Muscle of arm (tissue), 12 donors: Measurements from ENCODE around the gene LBR. TPM values are rescaled to one million over a fixed set of nuclear protein-coding genes. Genes with fewer than 3 reads are reported as not detected.
"Not testable (repeated sequence)": the region's sequence is repeated elsewhere in the genome, so short reads cannot be mapped to it uniquely, and the experiment has no call there.

Experiments used
- DNase-seq: peaks from one replicate; pipeline ENCODE4 v3.0.0-alpha.2; 2013
- polyA plus RNA-seq, 12 donors: library from polyadenylated mRNA; unstranded; fragments of 120-200 nt; gene quantifications; one replicate each; pipeline ENCODE4 v1.2.1, GENCODE V29; 2013; ENCODE audit not compliant: insufficient read length in 12 of 12

LBR gene
- polyA plus RNA-seq, 12 donors: 30.1 to 68.3 (median 49.8) TPM; not detected in 1

DNA sequence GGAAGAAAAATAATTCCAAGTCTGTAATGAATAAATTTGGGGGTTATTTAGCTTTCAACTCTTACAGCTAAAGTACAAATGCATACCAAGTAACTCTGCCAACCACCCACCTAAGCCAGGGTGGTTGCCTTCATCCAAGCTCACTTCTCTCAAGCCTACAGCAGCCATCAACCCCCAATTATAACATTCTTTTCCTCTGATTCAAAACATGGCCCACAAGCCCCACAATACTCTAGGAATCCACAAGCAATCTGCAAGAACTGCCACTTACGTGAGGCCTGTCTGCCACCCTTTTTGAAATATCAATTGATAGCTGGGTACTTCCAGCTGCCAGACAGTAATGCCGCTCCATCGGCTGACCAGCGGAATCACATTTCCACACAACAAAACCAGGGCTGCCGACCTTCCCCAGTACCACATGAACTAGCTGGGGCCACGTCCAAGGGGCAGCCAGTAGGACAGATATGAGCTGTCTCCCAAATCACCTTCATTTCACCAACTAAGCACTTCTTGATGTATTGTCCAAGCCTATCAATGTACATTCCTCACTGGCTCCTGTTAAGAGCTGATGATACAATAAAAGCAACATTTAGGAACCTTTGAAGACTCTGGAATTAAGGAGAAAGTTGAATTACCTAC is 3.2 kb downstream of the LBR start:
- DNase-seq: no peak

- no peak for DNase-seq
Observed at GRCh38 chr1:225423518-225423855, 4.4 kb downstream of the LBR start.

GRCh38 chr1:225422795-225423517 is 4.9 kb downstream of the LBR start:
- DNase-seq: no peak

DNA sequence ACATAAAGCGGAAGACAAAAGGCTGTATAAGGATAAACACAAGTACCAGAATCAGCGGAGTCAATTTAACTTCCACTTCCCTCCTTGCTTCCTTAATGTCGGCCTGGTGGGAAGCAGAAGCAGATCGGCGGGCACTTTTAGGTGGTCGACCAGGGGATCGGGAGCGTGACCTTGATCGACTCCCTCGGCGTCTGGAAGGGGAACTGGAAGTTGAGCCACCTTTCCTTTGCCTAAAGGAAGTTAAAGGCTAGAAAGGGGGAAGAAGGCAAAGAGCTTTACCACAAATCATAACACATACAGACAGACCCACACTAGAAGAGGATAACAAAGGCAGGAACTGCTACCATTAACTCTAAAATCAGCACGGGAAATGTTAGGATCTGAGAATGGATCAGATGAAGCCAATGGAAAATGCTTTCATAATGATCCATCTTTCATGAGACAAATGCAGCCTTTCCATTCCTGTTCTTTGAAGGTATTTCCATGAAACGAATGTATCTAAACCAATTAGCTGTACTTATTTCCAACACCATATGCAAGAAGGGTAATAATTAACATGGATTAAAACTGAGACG is 5.7 kb downstream of the LBR start:
- DNase-seq: no peak

- no peak for DNase-seq
Observed at GRCh38 chr1:225418598-225418997, 9.2 kb downstream of the LBR start.

- DNase-seq: no peak
Observed at GRCh38 chr1:225418059-225418458, 9.8 kb downstream of the LBR start.

- no peak for DNase-seq
Observed at GRCh38 chr1:225415967-225416745, 11.7 kb downstream of the LBR start.

DNA sequence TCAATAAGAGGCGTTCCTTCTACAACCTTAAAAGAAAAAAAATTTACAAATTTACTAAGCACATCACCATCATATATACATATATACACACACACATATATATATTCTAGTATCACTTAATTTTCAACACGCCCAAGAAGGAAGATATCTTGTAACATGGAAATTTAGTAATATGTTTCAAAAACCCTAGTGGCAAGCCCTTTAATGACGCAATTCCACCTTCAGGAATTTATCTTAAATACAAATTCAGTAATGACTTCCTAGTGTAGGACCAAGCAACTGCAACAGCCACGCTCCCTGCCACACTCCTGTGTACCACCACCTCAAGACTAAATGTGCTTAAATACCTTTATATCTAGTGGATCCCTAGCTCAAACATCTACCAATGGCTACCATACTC is 12.5 kb downstream of the LBR start:
- DNase-seq: no peak

DNA sequence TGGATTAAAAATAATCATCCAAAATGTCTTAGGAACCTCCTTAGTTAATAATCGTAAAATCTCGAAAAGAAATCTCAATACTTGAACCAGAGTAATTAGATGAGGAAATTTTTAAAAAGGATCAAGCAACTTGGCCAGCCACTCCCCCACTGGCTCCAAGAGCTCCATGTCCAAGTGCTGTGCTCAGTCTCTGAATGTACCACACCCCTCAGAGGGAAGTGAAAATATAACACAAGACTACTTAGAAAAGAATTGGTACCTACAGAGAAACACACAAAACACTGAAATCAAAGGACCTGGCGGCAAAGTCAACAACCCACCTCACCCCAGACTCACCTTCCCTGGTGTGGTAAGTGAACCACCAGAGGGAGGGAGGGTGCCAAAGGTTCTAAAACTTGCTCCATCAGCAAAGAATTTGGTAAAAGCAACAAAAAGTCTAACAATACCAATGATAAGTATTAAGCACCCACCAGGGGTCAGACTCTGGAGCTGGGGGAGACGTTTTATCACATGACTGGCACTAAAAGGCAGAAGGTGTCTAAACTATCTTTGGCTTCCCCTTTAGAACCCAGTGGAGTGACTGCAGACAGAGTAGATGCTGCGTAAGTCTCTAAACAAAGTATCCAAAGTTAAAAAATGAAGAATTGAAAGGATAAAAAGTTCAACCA is 14.0 kb downstream of the LBR start:
- no peak for DNase-seq

DNA sequence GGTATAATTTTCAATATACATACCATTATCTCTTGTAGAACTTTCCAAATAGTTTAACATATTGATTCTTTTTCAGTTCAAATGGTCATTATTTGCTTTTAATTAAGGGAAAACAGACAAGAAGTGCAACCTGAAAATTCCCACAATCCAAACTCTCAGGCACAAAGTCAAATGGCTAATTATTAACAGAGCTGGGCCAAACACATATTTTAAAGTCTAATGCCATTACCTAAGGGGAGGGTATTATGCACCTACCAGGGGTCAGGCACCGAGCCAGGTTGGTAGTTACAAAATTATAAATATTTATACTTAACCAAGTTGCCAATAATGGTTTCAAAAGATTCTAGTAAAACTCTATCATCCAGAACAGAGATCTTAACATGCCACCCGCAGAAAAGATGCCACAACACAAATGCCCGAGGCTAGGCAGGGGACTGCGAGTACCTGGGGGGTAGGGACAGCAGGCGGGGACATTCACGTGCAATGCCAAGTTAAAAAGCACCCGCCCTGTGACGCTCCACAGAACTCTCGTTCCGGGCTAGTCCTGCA is 15.0 kb downstream of the LBR start:
- DNase-seq: no peak

- DNase-seq: no peak
Observed at GRCh38 chr1:225412321-225412720, 15.5 kb downstream of the LBR start.

DNA sequence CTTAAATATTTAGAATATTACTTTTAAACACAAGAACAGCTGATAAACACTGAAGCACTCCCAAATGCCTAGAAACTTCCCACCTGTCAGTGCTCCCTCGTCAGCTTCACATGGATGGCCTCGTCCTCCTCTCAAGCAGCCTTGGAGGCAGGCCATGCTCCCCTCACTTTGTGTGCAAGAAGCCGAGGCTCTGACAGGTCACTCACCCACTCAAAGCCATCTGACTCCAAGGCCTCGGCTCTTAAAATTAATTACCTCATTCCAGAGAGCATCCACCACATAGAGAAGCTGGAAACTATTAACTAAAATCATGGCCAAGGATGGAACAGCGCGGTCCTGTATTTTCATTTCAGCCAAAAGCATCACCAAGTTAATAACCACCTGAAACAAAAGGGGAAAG is 17.8 kb downstream of the LBR start:
- no peak for DNase-seq

DNA sequence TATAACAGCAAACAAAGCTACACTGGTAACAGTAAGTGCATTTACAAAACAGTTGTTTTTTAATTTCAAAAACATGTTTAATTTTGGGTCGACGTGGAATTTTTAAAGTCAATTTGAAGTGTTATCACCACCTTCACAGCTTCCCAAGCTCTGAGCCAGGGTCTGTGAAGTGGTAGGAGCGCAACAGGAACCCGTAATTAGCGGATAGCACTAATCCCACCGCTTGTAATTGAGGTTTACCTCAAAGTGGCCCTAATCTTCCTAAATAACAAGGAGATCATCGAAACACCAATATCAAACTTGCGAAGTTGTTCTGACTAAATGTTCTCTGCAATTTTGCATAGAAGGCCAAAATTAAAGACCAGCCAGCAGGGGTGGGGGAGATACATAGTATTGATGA is 18.8 kb downstream of the LBR start:
- no peak for DNase-seq

- DNase-seq: no peak
Observed at GRCh38 chr1:225408249-225408648, 19.6 kb downstream of the LBR start.

DNA sequence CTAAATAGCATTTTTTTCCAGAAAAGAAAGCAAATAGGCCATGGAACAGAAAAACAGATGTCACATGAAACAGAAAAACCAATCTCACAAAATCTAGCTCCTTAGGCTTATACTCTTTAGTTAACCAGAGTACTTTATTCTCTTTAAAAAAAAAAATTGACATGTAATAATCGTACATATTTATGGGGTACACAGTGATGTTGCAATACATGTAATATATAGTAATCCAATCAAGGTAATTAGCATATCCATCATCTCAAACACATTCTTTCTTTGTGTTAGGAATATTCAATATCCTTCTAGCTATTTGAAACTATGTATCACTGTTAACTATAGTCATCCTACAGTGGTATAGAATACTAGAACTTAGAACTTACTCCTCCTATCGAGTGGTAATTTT is 20.1 kb downstream of the LBR start:
- no peak for DNase-seq

DNA sequence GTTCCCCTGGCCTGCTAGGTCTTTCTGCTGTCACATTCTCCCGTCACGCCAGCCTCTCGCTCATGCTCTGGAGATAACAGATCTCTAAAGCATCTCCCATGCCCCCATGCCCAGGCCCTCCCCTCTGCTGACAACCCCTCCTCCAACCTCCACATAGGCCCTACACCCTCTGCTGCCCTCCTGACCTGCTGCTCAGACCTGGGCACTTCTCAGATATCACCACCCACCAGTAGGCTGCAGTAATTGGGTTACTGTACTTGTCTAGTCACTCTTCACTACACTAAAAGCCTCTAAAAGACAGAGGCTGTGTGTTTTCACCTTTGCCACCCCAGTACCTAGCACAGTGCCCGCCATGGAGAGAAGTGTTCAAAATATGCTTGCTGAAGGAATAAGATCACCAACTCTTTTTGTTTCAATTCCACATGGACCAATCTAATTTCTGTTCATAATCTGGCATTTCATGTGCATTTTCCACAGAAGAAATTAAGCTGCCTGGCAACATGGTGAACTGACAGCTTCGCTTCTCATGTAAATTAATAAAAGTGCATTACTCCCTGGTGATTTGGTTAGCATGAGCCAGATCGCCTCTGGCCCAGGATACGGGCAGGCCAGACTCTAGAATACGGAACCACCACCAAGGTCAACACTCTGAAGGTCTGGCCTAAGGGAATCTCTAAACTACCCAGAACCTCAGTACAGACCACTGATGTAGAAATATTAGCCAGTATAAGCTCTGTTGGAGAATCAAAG is 20.7 kb downstream of the LBR start:
- DNase-seq: no peak

DNA sequence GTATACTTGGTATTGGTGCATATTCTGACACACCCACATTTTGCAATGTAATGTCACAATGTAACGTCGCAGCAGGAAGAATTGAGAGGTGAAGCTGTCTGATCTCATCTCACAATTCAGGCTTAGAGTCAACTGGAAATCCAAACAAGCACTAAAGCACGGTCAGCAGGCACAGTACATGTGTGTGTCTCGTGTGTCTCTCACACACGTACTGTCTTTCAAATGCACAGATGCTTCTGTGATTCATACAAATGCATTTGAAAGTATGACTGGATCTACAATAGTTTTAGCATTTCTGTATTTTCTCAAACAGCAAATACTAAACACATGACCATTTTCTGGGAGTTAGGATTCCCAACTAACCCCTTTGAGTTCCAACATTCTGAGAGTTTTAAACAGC is 26.9 kb downstream of the LBR start:
- DNase-seq: no peak

GRCh38 chr1:225396357-225396756 is 31.5 kb downstream of the LBR start:
- DNase-seq: no peak

GRCh38 chr1:225389843-225390242 is 38.0 kb downstream of the LBR start:
- no peak for DNase-seq

DNA sequence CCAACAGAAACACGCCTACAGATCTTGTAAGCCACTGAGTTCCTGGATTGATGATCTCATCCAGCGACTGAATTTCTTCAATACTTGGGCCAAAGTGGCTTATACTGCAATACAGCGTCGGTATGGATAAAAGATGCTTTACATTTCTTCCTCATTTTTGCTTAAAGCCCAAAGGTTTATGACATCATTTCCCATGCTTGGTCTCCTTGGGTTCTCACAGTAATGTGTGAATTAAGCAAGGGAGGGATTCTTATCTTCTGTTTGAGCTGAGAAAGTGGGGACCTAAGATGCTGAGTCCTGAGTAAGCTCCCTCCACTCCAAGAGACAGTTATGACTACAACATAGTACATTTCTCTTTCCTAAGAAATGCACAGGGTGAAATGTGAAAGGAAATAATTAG is 39.5 kb downstream of the LBR start:
- peak; percentile 15 for DNase-seq

DNA sequence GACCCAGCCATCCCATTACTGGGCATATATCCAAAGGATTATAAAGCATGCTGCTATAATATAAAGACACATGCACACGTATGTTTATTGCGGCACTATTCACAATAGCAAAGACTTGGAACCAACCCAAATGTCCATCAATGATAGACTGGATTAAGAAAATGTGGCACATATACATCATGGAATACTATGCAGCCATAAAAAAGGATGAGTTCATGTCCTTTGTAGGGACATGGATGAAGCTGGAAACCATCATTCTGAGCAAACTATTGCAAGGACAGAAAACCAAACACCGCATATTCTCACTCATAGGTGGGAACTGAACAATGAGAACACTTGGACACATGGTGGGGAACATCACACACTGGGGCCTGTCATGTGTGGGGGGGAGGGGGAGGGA is 41.0 kb downstream of the LBR start:
- DNase-seq: not testable (repeated sequence)
